Right atrium auricular region (tissue), 2 donors: ENCODE results near the gene ELMO1. TPM values are rescaled to one million over a fixed set of nuclear protein-coding genes. Genes with fewer than 3 reads are reported as not detected.

Experiments used
- DNase-seq: peaks from one replicate; pipeline ENCODE4 v3.0.0-alpha.2; 2019; ENCODE audit warnings: low spot score
- H3K27ac ChIP-seq, 2 donors: fragments of 200-600 bp; sonication (generic); 1 replicate in 1 of 2; 2 replicates in 1 of 2; pipeline ENCODE4 v1.5.1; 2016 to 2019
- H3K27me3 ChIP-seq, 2 donors: fragments of 200-600 bp; sonication (generic); one replicate each; pipeline versions ENCODE4 v1.5.1 to v1.6.0; 2017 to 2019
- H3K36me3 ChIP-seq: fragments of 200-600 bp; sonication (generic); one replicate; pipeline ENCODE4 v1.5.1; 2016
- H3K4me1 ChIP-seq, 2 donors: fragments of 200-600 bp; sonication (generic); one replicate each; pipeline versions ENCODE4 v1.5.1 to v1.6.0; 2017 to 2019
- H3K4me3 ChIP-seq, 2 donors: fragments of 200-600 bp; sonication (generic); 1 replicate in 1 of 2; 2 replicates in 1 of 2; pipeline ENCODE4 v1.5.1; 2017 to 2019; ENCODE audit warnings: mild to moderate bottlenecking in 1 of 2, moderate library complexity in 1 of 2
- H3K9me3 ChIP-seq, 2 donors: fragments of 200-600 bp; sonication (generic); one replicate each; pipeline ENCODE4 v1.5.1; 2019
- CTCF ChIP-seq, 2 donors: fragments of 200-600 bp; sonication (generic); IDR thresholded peaks; one replicate each; pipeline ENCODE4 v1.5.1; 2019; ENCODE audit warnings: antibody characterized with exemption in 2 of 2
- total RNA-seq, 2 donors: library from RNA; depleted of rRNA; stranded (reverse); fragments of >200 nt; gene quantifications; one replicate each; pipeline ENCODE4 v1.1.0, GENCODE V29; 2016

ELMO1 gene
- total RNA-seq, 2 donors from 2014 or later: 24.4 to 45.1 TPM

- no peak for TF ChIP-seq CTCF (IDR thresholded peaks at IDR 0.05)
- Histone ChIP-seq H3K4me1 (peaks cover 0 to 38% of the 10 kb centered on the region in 2 donors), H3K4me3 (no peak overlapping the region), H3K27me3 (no peaks in the 10 kb centered on the region), H3K9me3 (no peaks in the 10 kb centered on the region), H3K36me3 (no peaks in the 10 kb centered on the region), H3K27ac (no peak overlapping the region)
- no peak for DNase-seq
Measured at GRCh38 chr7:37431413-37431812, 17.3 kb downstream of the ELMO1 start.

DNA sequence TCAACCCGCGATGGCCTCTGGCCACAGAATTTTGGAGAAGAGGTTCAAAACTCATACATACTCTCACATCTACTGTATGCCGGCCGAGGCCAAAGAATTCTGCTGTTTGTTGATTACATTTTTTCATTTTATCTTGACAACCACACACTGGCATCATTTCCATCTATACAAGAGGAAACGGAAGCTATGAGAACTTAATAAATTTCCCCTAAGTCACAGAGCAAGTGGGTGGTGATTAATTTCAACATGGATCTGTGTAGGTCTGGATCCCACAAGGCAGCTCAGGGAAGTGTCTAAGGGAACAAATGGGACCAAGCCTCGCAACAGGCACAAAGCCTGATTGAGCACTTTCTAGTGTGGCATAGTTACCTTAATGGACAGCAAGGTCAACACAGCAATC, 18.0 kb downstream of the ELMO1 start:
- no peaks in the 10 kb centered on the region for H3K27me3 ChIP-seq
- TF ChIP-seq CTCF (IDR thresholded peaks at IDR 0.05): no peak
- H3K4me1 ChIP-seq: peaks cover 0 to 38% of the 10 kb centered on the region in 2 donors
- H3K27ac ChIP-seq: no peak overlapping the region
- H3K36me3 ChIP-seq: no peaks in the 10 kb centered on the region
- no peak overlapping the region for H3K4me3 ChIP-seq
- H3K9me3 ChIP-seq: no peaks in the 10 kb centered on the region
- no peak for DNase-seq

- TF ChIP-seq CTCF (IDR thresholded peaks at IDR 0.05): no peak
- no peaks in the 10 kb centered on the region for H3K9me3 ChIP-seq
- H3K27ac ChIP-seq: no peak overlapping the region
- no peak overlapping the region for H3K4me3 ChIP-seq
- DNase-seq: no peak
- no peaks in the 10 kb centered on the region for H3K36me3 ChIP-seq
- H3K27me3 ChIP-seq: no peaks in the 10 kb centered on the region
- peaks cover 0 to 38% of the 10 kb centered on the region in 2 donors for H3K4me1 ChIP-seq
Measured at GRCh38 chr7:37430171-37430570, 18.5 kb downstream of the ELMO1 start.

DNA sequence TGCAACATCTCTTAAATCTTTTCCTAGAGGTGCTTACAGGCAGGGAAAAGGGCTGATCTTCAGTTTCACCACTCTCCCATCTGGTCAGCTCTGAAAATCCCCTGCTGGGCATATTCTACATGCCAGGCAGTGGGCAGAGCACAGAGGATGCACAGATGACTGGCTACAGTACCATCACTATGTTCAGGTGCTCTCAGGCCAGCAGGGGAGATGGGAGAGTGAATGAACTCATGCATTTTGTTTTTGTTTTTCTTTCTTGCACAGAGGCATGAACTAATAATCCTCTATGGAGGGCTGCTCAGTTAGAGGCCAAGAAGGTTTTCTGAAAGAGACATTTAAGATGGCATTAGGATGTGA, 19.3 kb downstream of the ELMO1 start:
- no peaks in the 10 kb centered on the region for H3K27me3 ChIP-seq
- H3K27ac ChIP-seq: no peak overlapping the region
- no peaks in the 10 kb centered on the region for H3K9me3 ChIP-seq
- H3K4me1 ChIP-seq: peaks cover 0 to 38% of the 10 kb centered on the region in 2 donors
- TF ChIP-seq CTCF (IDR thresholded peaks at IDR 0.05): no peak
- no peak overlapping the region for H3K4me3 ChIP-seq
- no peak for DNase-seq
- no peaks in the 10 kb centered on the region for H3K36me3 ChIP-seq

- no peak overlapping the region for H3K4me3 ChIP-seq
- TF ChIP-seq CTCF (IDR thresholded peaks at IDR 0.05): no peak
- peaks cover 0 to 38% of the 10 kb centered on the region in 2 donors for H3K4me1 ChIP-seq
Measured at GRCh38 chr7:37428681-37429434, 19.8 kb downstream of the ELMO1 start.

More at GRCh38 chr7:37428681-37429434, 19.8 kb downstream of the ELMO1 start:
- no peaks in the 10 kb centered on the region for H3K9me3 ChIP-seq
- DNase-seq: no peak
- no peaks in the 10 kb centered on the region for H3K36me3 ChIP-seq
- H3K27ac ChIP-seq: no peak overlapping the region
- H3K27me3 ChIP-seq: no peaks in the 10 kb centered on the region
